ENCODE data around the gene ARMC2.

DNA sequence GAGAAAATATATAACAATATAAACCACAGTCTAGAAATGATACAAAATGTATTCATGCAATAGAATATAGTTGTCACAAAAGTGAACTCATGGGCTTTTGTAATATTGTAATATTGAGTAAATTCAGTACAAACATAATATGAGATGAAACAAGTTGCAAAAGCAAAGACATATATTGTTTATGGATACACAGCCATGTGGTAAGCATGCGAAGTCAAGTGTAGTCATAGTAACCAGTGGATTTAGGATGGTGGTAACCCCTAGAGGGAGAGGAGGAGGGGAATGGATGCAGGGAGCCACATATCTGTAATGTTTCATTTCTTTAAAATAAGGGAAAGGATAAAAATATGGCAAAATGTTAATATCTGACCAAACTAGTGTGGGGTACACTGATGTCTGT lies 47.3 kb downstream of the ARMC2 start:
- TF ChIP-seq YY1 (IDR thresholded peaks at IDR 0.05; ENCODE audit: low read depth) (no peak), CTCF (IDR thresholded peaks at IDR 0.05) (no peak), FOSL2 (IDR thresholded peaks at IDR 0.05; ENCODE audit: borderline replicate concordance, low read depth) (no peak)
